Measurements from ENCODE around the gene MEX3A. TPM values are rescaled to one million over a fixed set of nuclear protein-coding genes. Genes with fewer than 3 reads are reported as not detected.
A peak's percentile ranks its signal among the peaks of the same experiment; 100 is the strongest.
"Not testable (repeated sequence)": the region's sequence is repeated elsewhere in the genome, so short reads cannot be mapped to it uniquely, and the experiment has no call there.

MEX3A gene
- 0.24 TPM for total RNA-seq
- long read RNA-seq = 0 reads

- peak; percentile 85 for DNase-seq (ENCODE audit: low spot score)
- intact Hi-C loops (cut with DNase I) = no loop called here
Observed at GRCh38 chr1:156082309-156083091, at the start of gene MEX3A. Gene MEX3A (minus strand): TSS chr1:156082465. CDS start chr1:156081998, 467 bp downstream.

DNA sequence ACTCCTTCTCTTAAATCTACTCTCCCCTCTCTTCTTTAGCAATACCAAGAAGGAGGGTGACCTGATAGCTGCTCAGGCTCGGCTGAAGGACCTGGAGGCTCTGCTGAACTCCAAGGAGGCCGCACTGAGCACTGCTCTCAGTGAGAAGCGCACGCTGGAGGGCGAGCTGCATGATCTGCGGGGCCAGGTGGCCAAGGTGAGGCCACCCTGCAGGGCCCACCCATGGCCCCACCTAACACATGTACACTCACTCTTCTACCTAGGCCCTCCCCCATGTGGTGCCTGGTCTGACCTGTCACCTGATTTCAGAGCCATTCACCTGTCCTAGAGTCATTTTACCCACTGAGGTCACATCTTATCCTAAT lies 48.3 kb upstream of the MEX3A start:
- intact Hi-C loops (cut with DNase I) = loop anchor here (10.0 kb wide), 1 partner anchor 184 kb away; no protein-coding TSS in a partner anchor
- DNase-seq (ENCODE audit: low spot score) = no peak

GRCh38 chr1:156129687-156130577 lies 47.7 kb upstream of the MEX3A start:
- intact Hi-C loops (cut with DNase I) = loop anchor here (1.0 to 10.0 kb wide), 4 partner anchors 15 to 535 kb away; partner anchors contain the start of gene LMNA
- peak; percentile 88 for DNase-seq (ENCODE audit: low spot score)

DNA sequence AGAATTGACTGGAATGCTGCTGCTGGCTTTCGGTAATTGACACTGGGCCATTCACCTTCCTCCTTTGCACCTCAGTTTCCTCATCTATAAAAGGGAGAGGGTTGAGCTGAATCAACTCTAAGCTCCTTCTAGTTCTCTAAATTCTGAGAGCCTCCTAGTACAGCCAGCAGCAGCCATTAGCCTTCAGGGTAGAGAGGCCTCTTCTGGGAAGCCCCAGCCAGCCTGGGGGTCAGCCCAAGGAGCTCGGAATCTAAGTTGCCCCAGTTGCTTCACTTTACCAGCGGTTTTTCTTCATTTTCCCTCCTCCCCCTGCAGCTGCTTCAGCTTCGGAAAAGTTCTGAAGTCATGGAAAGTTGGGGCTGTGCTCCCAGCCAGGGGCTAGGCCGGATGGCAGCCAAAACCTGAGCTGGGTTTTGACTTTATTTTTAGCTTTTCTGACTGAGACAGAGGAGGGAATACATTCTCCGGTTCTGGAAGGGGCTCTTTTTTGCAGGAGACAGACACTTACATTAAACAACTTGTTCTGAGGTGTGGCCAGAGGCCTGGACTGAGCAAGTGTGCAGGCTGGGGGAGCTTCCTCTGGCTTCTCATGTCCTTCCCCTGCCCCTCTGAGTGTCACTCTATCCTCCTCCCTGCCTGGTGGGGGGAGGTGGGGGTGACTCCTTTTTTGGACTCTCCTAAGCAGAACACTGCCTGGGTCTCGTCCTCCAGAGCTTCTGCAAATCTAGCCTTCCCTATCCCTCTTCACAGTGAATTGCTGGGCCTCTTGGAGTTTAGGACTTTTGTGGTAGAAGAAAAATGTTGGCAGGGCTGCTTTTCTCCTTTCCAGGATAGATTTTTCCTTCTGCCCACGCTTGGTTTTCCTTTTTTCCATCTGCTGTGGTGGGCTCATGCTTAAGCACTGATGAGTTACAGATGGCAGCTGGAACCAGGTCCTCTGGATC lies 46.7 kb upstream of the MEX3A start:
- DNase-seq (ENCODE audit: low spot score) = no peak
- intact Hi-C loops (cut with DNase I) = loop anchor here (1.0 to 10.0 kb wide), 3 partner anchors 14 to 536 kb away; partner anchors contain the start of gene LMNA

DNA sequence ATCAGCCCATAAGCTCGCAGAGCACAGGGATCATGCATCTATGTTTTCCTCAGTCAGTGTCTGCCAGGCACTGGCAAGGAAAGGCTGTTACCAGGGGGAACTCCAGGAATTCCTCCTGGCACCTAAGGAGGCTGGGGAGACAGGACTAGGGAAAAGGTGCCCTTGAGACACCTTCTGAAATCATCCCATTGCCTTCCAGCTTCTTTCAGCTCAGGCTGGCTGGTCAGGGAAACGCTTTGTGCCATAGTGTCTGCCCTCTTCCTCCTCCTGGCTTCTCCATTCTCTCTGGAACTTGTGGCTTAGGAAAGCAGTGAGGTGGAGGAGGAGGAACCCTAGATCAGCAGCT lies 46.0 kb upstream of the MEX3A start:
- intact Hi-C loops (cut with DNase I) = loop anchor here (2.0 to 10.0 kb wide), 2 partner anchors 13 to 537 kb away; partner anchors contain the start of gene LMNA
- DNase-seq (ENCODE audit: low spot score) = no peak

GRCh38 chr1:156126630-156127534 lies 44.6 kb upstream of the MEX3A start:
- intact Hi-C loops (cut with DNase I) = loop anchor here (10.0 kb wide), 1 partner anchor 538 kb away; no protein-coding TSS in a partner anchor
- DNase-seq (ENCODE audit: low spot score) = no peak

- intact Hi-C loops (cut with DNase I) = loop anchor here (10.0 kb wide), 1 partner anchor 539 kb away; no protein-coding TSS in a partner anchor
Observed at GRCh38 chr1:156126043-156126629, 43.9 kb upstream of the MEX3A start.

GRCh38 chr1:156125544-156125943 lies 43.3 kb upstream of the MEX3A start:
- intact Hi-C loops (cut with DNase I) = loop anchor here (10.0 kb wide), 1 partner anchor 539 kb away; no protein-coding TSS in a partner anchor
- DNase-seq (ENCODE audit: low spot score) = not testable (repeated sequence)

More at GRCh38 chr1:156126043-156126629, 43.9 kb upstream of the MEX3A start:
- peak; percentile 95 for DNase-seq (ENCODE audit: low spot score)

GRCh38 chr1:156124557-156125483 lies 42.6 kb upstream of the MEX3A start:
- DNase-seq (ENCODE audit: low spot score) = no peak
- intact Hi-C loops (cut with DNase I) = loop anchor here (5.0 to 10.0 kb wide), 2 partner anchors 382 to 540 kb away; no protein-coding TSS in a partner anchor

DNA sequence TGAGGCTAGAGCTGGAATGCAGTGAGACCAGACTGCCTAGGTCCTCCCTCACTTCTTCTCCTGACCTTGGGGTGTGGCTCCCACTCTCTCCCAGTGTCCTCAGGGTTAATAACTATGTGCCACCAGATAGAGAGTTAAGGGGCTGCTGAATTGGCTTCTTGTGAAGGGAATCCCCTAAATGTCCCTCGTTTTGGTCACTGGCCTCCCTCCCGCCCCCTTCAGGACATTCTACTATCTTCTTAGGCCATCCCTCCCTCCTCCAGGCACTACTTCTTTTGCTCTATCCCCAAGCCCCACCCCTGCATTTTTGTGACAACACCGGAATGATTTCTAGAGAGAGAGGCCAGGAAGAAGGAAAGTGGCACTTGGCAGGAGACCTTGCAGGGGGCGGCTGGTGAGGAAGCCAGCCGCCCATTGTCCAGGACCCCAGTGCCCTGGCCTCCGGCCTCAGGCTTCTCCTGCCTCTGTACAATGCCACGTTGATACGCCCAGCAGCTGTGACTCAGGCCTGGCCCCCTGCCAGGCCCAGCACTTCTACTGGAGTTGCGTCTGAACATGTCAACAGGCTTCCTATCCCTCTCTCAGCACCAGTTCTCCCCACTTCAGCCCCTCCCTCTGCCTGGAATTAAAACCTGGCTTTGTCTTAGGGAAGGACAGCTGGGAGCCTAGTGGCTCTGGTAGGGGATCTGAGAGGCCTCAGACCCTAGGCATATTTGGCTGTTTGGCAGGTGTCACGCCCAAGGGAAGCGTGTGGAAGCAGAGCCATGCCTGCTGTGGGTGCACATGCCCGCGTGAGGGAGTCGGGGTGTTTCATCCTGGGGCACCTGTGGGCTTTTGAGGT lies 41.3 kb upstream of the MEX3A start:
- intact Hi-C loops (cut with DNase I) = loop anchor here (2.0 to 10.0 kb wide), 3 partner anchors 17 to 541 kb away; no protein-coding TSS in a partner anchor

DNA sequence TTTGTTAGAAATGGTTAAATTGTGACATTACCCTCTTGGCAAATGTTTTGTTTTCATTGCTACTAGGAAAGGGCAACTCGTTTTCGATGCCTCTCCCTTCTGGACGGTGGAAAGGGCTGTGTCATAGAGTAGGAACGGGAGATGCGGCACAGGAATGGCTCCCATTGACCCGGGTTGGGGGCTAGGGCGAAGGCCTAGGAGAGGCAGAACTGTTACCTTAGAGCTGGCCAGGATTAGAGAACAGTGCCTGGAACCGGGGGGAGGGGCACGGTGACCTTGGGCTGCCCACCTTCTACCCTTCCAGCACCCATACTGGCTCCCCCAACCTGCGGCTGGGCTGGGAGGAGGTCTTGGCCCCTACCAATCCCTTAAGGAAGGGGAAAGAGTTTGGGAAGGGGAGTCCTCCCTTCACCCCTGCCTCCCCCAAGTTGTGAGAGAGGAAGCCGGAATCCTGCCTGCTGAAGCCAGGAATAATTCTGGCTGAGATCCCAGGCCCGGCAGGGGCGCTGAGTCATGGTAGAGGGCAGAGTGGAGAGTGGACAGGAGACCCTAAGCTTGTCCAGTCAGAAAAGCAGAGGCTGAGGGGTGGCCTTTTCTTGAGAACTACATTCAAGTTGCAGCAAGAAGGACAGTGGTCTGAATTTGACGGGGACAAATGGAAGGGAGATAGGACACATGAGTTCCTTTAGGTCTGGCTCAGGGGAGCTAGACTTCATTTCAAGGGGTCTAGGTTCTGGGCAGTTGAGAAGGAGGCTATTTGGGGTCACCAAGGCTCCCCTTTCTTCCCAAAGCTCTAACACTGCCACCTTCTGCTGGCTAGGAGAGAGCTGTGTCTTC lies 40.5 kb upstream of the MEX3A start:
- intact Hi-C loops (cut with DNase I) = loop anchor here (2.0 to 10.0 kb wide), 3 partner anchors 16 to 542 kb away; no protein-coding TSS in a partner anchor

More for the DNA sequence above, 41.3 kb upstream of the MEX3A start:
- DNase-seq (ENCODE audit: low spot score) = peak; percentile 97

GRCh38 chr1:156122086-156122485 lies 39.8 kb upstream of the MEX3A start:
- no peak for DNase-seq (ENCODE audit: low spot score)
- intact Hi-C loops (cut with DNase I) = loop anchor here (2.0 to 10.0 kb wide), 3 partner anchors 15 to 543 kb away; no protein-coding TSS in a partner anchor

More for the DNA sequence above, 40.5 kb upstream of the MEX3A start:
- DNase-seq (ENCODE audit: low spot score) = peak; percentile 91

GRCh38 chr1:156121457-156121856 lies 39.2 kb upstream of the MEX3A start:
- no peak for DNase-seq (ENCODE audit: low spot score)
- intact Hi-C loops (cut with DNase I) = loop anchor here (5.0 to 10.0 kb wide), 2 partner anchors 386 to 543 kb away; no protein-coding TSS in a partner anchor

- not testable (repeated sequence) for DNase-seq (ENCODE audit: low spot score)
- intact Hi-C loops (cut with DNase I) = loop anchor here (5.0 to 10.0 kb wide), 2 partner anchors 386 to 544 kb away; no protein-coding TSS in a partner anchor
Observed at GRCh38 chr1:156121005-156121404, 38.7 kb upstream of the MEX3A start.
